ENCODE results near the gene BBOX1.

GRCh38 chr11:27111896-27112295, 71.3 kb downstream of the BBOX1 start:
- TF ChIP-seq REST (IDR thresholded peaks at IDR 0.05; ENCODE audit: low read depth) (no peak), CEBPB (IDR thresholded peaks at IDR 0.05) (no peak), FOXM1 (IDR thresholded peaks at IDR 0.05; ENCODE audit: borderline replicate concordance, low read depth) (no peak), TAF1 (IDR thresholded peaks at IDR 0.05; ENCODE audit: low read depth) (no peak), YY1 (IDR thresholded peaks at IDR 0.05; ENCODE audit: low read depth) (no peak), CREB1 (IDR thresholded peaks at IDR 0.05; ENCODE audit: low read depth) (no peak), USF1 (IDR thresholded peaks at IDR 0.05) (no peak), EP300 (IDR thresholded peaks at IDR 0.05; ENCODE audit: borderline replicate concordance) (no peak), TEAD4 (IDR thresholded peaks at IDR 0.05) (no peak), ZBTB7A (IDR thresholded peaks at IDR 0.05; ENCODE audit: low read depth) (no peak), RAD21 (IDR thresholded peaks at IDR 0.05; ENCODE audit: low read depth) (no peak)
- TF ChIP-seq, protein P1, sequence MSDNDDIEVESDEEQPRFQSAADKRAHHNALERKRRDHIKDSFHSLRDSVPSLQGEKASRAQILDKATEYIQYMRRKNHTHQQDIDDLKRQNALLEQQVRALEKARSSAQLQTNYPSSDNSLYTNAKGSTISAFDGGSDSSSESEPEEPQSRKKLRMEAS (IDR thresholded peaks at IDR 0.05): no peak

Measured in Ishikawa (cell line).